K562 (cell line): ENCODE results near the gene ZNF462. TPM values are rescaled to one million over a fixed set of nuclear protein-coding genes. Genes with fewer than 3 reads are reported as not detected.

Experiments used
- ATAC-seq: fragments of 200-7000 bp; cut with Tn5 transposase; 3 replicates; pipeline ENCODE4 v1.9.1; 2020; ENCODE audit warnings: moderate library complexity
- BruUV-seq: library from RNA; stranded (reverse); fragments of 400-500 nt; replicated peaks from 2 replicates; lab custom pipeline; 2021; lab: Mats Ljungman, UMichigan
- CTCF ChIA-PET: fragments of 300-600 bp; formaldehyde crosslinking; extraction: SDS; loops from one replicate; lab custom pipeline; 2021; ENCODE audit warnings: low intra/inter-chr PET ratio; lab: Yijun Ruan, JAX
- POLR2A ChIA-PET: fragments of 300-600, 350-650 bp; sonication (Branson Sonifier 250); formaldehyde crosslinking; extraction: SDS; loops from one replicate; lab custom pipeline; 2021; ENCODE audit warnings: antibody characterized with exemption, inconsistent platforms; lab: Yijun Ruan, JAX
- DNase-seq, 4 experiments: peaks; one replicate each; pipeline versions ENCODE4 v3.0.0 to v3.0.0-alpha.2; 2011 to 2018; ENCODE audit warnings: low spot score in 3 of 4, mixed read lengths in 3 of 4; ENCODE audit errors: extremely low read depth in 1 of 4
- FAIRE-seq: peaks from 2 replicates; lab custom pipeline; 2011; peaks lifted over from hg19 to GRCh38; lab: Jason Lieb, UNC
- H2AFZ ChIP-seq: 2 replicates; pipeline ENCODE4 v1.6.0; 2011; ENCODE audit warnings: low read depth, low read length, control low read depth, inconsistent platforms
- H3K27ac ChIP-seq: fragments of 200-600 bp; 3 replicates; pipeline ENCODE4 v1.8.0; 2011; ENCODE audit warnings: low read depth, mild to moderate bottlenecking, control low read depth, inconsistent platforms, low read length, moderate library complexity, mixed read lengths; ENCODE audit errors: extremely low read depth
- H3K27me3 ChIP-seq, 2 experiments: fragments of 300-600 bp in 1 of 2; 2 replicates in 1 of 2; 3 replicates in 1 of 2; pipeline versions ENCODE4 v1.6.0 to v1.8.0; 2011; ENCODE audit warnings: inconsistent platforms in 2 of 2, low read length in 2 of 2, mild to moderate bottlenecking in 1 of 2, mixed read lengths in 1 of 2, moderate library complexity in 1 of 2; ENCODE audit not compliant: control insufficient read depth in 2 of 2, insufficient read depth in 2 of 2
- H3K36me3 ChIP-seq: fragments of 300-600 bp; 3 replicates; pipeline ENCODE4 v1.8.0; 2011; ENCODE audit warnings: mild to moderate bottlenecking, low read length, inconsistent platforms; ENCODE audit not compliant: control insufficient read depth, insufficient read depth
- H3K4me1 ChIP-seq, 2 experiments: fragments of 200-600 bp in 1 of 2; replicated peaks in 1 of 2; 2 replicates in 1 of 2; 3 replicates in 1 of 2; pipeline versions ENCODE4 v1.5.1 to v1.8.0; 2011; ENCODE audit warnings: inconsistent platforms in 2 of 2, low read length in 2 of 2, mild to moderate bottlenecking in 1 of 2, mixed read lengths in 1 of 2, moderate library complexity in 1 of 2; ENCODE audit not compliant: control insufficient read depth in 2 of 2, insufficient read depth in 2 of 2
- H3K4me2 ChIP-seq: 2 replicates; pipeline ENCODE4 v1.6.1; 2011; ENCODE audit warnings: low read length, control low read depth, inconsistent platforms, mixed read lengths; ENCODE audit not compliant: insufficient read depth
- H3K4me3 ChIP-seq: fragments of 200-600 bp; sonication (generic), shearing (Covaris generic); 2 replicates; pipeline ENCODE4 v1.5.1; 2016; ENCODE audit warnings: control low read depth, inconsistent platforms
- H3K79me2 ChIP-seq: fragments of 200-600 bp; 3 replicates; pipeline ENCODE4 v1.8.0; 2011; ENCODE audit warnings: low read length, inconsistent platforms; ENCODE audit not compliant: control insufficient read depth, insufficient read depth
- H3K9ac ChIP-seq, 2 experiments: 2 replicates each; pipeline versions ENCODE4 v1.6.0 to v1.6.1; 2011; ENCODE audit warnings: low read depth in 2 of 2, low read length in 2 of 2, control low read depth in 1 of 2, inconsistent platforms in 1 of 2, mild to moderate bottlenecking in 1 of 2, mixed read lengths in 1 of 2; ENCODE audit not compliant: insufficient read depth in 1 of 2
- H3K9me1 ChIP-seq: one replicate; pipeline ENCODE4 v1.6.0; 2011; ENCODE audit warnings: inconsistent platforms, mild to moderate bottlenecking, low read length, moderate library complexity; ENCODE audit not compliant: control insufficient read depth, insufficient read depth
- H3K9me3 ChIP-seq: replicated peaks from 2 replicates; pipeline ENCODE4 v1.5.1; 2011; ENCODE audit warnings: low read depth, low read length, inconsistent platforms; ENCODE audit not compliant: control insufficient read depth, insufficient read depth
- H4K20me1 ChIP-seq: replicated peaks from 2 replicates; pipeline ENCODE4 v1.6.1; 2011; ENCODE audit warnings: low read length, inconsistent platforms, mixed read lengths; ENCODE audit not compliant: control insufficient read depth, insufficient read depth
- ETS2 ChIP-seq: IDR thresholded peaks from 2 replicates; pipeline ENCODE4 v1.6.1; 2016; ENCODE audit warnings: borderline replicate concordance, missing genetic modification characterization, mild to moderate bottlenecking, moderate library complexity, missing compliant biosample characterization; ENCODE audit not compliant: poor library complexity, severe bottlenecking
- GTF2E2 ChIP-seq: fragments of 200-800 bp; sonication (Bioruptor generic); IDR thresholded peaks from 2 replicates; pipeline ENCODE4 v1.6.1; 2016; ENCODE audit warnings: missing genetic modification characterization, missing compliant biosample characterization
- WGBS: fragments of 100-300 bp; shearing (Covaris generic); methylation state at CpG from one replicate; pipeline ENCODE4 v1.1.6; 2016; ENCODE audit warnings: low coverage, mixed read lengths; ENCODE audit not compliant: insufficient coverage; ENCODE audit errors: missing lambda C conversion rate; 5-methylcytosine and 5-hydroxymethylcytosine counted together
- in situ Hi-C: fragments of 300-500 bp; cut with MboI; formaldehyde crosslinking; loops from 4 replicates; pipeline ENCODE4 v1.15.0; 2018; ENCODE audit warnings: inconsistent platforms, mixed read lengths
- intact Hi-C: fragments of 100-400 bp; cut with micrococcal nuclease; formaldehyde crosslinking; loops from 2 replicates; pipeline ENCODE4 v1.14.2; 2022
- polyA plus RNA-seq, 8 experiments: library from polyadenylated mRNA; depleted of rRNA in 4 of 8; stranded (reverse) in 5 of 8; unstranded in 3 of 8; fragments of >200 nt; fragmentation: Nextera tagmentation in 2 of 8; fragmentation: Illumina TruSeq in 1 of 8; extraction: Ambion mirVana in 2 of 8; extraction: Trizol in 1 of 8; gene quantifications; 2 replicates each; pipeline versions ENCODE4 v1.2.1 to v1.2.3, GENCODE V29; 2011 to 2014; ENCODE audit warnings: inconsistent platforms in 1 of 8, missing spikeins in 1 of 8
- total RNA-seq, 7 experiments: library from RNA; depleted of rRNA in 6 of 7; stranded (reverse); fragments of >200 nt in 6 of 7; fragmentation: Illumina TruSeq in 2 of 7; extraction: Trizol in 2 of 7; gene quantifications; 2 replicates each; pipeline versions ENCODE4 v1.2.1 to v1.2.3, GENCODE V29; 2011 to 2021; ENCODE audit warnings: low replicate concordance in 1 of 7
- TF ChIP-seq, protein P1 (sequence below), 2 experiments: IDR thresholded peaks; 2 replicates each; pipeline ENCODE4 v1.6.1; 2012; ENCODE audit warnings: improper control_type of control experiment in 2 of 2, low read depth in 2 of 2, low read length in 2 of 2, borderline replicate concordance in 1 of 2

Gene ZNF462
- total and polyA plus RNA-seq, 9 of the 15 experiments (the other 6 are each of a cell fraction or from before 2014, with no cell fraction given), result 0.20 TPM; not detected in 8

DNA sequence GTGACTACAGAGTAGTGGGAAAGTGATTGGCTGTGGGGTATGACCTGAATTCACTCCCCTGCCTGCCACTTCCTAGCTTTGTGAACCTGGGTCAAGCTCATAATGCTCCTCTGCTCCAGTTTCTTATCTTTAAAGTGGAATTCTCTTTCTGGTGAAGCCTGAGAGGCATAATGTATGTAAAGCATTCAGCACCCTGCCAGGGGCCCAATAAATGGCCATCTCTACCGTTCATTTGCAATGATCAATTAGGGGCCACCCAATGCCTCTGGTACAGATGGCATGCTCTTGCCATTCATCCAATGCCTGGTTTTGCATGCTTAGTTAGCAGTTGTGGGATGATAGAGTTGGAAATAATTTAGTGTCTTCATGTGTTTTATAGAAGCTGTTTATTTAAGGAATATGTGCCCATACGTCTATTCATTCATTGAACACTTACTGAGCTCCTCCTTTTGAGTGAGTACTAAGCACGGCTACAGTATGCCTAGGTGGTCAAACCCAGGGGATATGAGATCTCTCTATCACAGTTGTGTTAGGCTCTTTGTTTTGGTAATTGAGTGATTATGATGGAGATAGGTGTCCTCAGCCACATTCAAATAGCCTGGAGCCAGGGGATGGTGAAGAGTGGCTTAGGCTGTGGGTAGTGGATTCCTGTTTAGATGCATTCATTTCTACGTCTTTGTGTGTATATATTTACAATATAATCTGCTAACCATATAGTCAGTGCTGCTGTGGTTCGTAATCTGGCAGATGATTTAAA is 15.3 kb downstream of the ZNF462 start:
- in situ Hi-C loops (no loop called here), intact Hi-C loops (no loop called here)
- Histone ChIP-seq H3K27ac (no peak overlapping the region), H3K36me3 (no peaks in the 10 kb centered on the region), H3K4me2 (no peak overlapping the region), H3K27me3 (no peaks in the 10 kb centered on the region), H3K4me1 (no peaks in the 10 kb centered on the region), H3K79me2 (no peaks in the 10 kb centered on the region), H4K20me1 (no peaks in the 10 kb centered on the region), H3K9me3 (no peaks in the 10 kb centered on the region), H2AFZ (no peak overlapping the region), H3K4me3 (no peak overlapping the region), H3K9ac (no peak overlapping the region), H3K9me1 (no peaks in the 10 kb centered on the region)
- 1% methylated on average over 5 of the region's 5 CpGs for WGBS
- BruUV-seq, result no TSS peak
- FAIRE-seq (no peak), DNase-seq (no peak), ATAC-seq (no peak)
- ChIA-PET POLR2A (no interaction called here), CTCF (no interaction called here)
- TF ChIP-seq ETS2 (tag) (no peak), GTF2E2 (no peak)
- TF ChIP-seq, protein P1, sequence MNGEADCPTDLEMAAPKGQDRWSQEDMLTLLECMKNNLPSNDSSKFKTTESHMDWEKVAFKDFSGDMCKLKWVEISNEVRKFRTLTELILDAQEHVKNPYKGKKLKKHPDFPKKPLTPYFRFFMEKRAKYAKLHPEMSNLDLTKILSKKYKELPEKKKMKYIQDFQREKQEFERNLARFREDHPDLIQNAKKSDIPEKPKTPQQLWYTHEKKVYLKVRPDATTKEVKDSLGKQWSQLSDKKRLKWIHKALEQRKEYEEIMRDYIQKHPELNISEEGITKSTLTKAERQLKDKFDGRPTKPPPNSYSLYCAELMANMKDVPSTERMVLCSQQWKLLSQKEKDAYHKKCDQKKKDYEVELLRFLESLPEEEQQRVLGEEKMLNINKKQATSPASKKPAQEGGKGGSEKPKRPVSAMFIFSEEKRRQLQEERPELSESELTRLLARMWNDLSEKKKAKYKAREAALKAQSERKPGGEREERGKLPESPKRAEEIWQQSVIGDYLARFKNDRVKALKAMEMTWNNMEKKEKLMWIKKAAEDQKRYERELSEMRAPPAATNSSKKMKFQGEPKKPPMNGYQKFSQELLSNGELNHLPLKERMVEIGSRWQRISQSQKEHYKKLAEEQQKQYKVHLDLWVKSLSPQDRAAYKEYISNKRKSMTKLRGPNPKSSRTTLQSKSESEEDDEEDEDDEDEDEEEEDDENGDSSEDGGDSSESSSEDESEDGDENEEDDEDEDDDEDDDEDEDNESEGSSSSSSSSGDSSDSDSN (IDR thresholded peaks at IDR 0.05; ENCODE audit: borderline replicate concordance in 1 of 2, low read depth in 2 of 2, low read length in 2 of 2), result no peak
